Stomach (tissue), 9 donors: ENCODE measurements around the gene NR3C1. TPM values are rescaled to one million over a fixed set of nuclear protein-coding genes. Genes with fewer than 3 reads are reported as not detected.
A peak's percentile ranks its signal among the peaks of the same experiment; 100 is the strongest.

Source experiments
- DNase-seq, 2 donors: peaks; one replicate each; pipeline versions ENCODE4 v3.0.0 to v3.0.0-alpha.2; 2013 to 2019
- H3K27ac ChIP-seq, 5 donors: fragments of 200-600 bp in 4 of 5; sonication (generic) in 4 of 5; one replicate each; pipeline ENCODE4 v1.5.1; 2013 to 2019; ENCODE audit warnings: mild to moderate bottlenecking in 1 of 5, moderate library complexity in 1 of 5
- H3K27me3 ChIP-seq, 3 donors: fragments of 200-600 bp; sonication (generic); one replicate each; pipeline ENCODE4 v1.5.1; 2017 to 2019; ENCODE audit warnings: mixed run types in 1 of 3
- H3K36me3 ChIP-seq, 4 donors: fragments of 200-600 bp; sonication (generic); 1 replicate in 3 of 4; 2 replicates in 1 of 4; pipeline ENCODE4 v1.5.1; 2016 to 2019
- H3K4me1 ChIP-seq, 4 donors: fragments of 200-600 bp; sonication (generic); one replicate each; pipeline ENCODE4 v1.5.1; 2016 to 2019
- H3K4me3 ChIP-seq, 4 donors: fragments of 200-600 bp; sonication (generic) in 3 of 4; one replicate each; pipeline ENCODE4 v1.5.1; 2016 to 2019; ENCODE audit warnings: mild to moderate bottlenecking in 1 of 4
- H3K9me3 ChIP-seq, 4 donors: fragments of 200-600 bp; sonication (generic); one replicate each; pipeline ENCODE4 v1.5.1; 2016 to 2019
- EP300 ChIP-seq: sonication (generic); formaldehyde crosslinking; IDR thresholded peaks from one replicate; pipeline ENCODE4 v1.6.1; 2017; ENCODE audit warnings: antibody characterized with exemption
- POLR2A ChIP-seq, 4 donors: fragments of 450-650 bp; IDR thresholded peaks; one replicate each; pipeline ENCODE4 v1.6.1; 2016; ENCODE audit warnings: antibody characterized with exemption in 4 of 4, control low read depth in 2 of 4, mild to moderate bottlenecking in 1 of 4, moderate library complexity in 1 of 4
- POLR2AphosphoS5 ChIP-seq, 3 donors: sonication (generic); formaldehyde crosslinking; IDR thresholded peaks; one replicate each; pipeline ENCODE4 v1.6.1; 2016; ENCODE audit warnings: antibody characterized with exemption in 3 of 3
- WGBS, 5 donors: extraction: QIAGEN DNeasy Blood & Tissue Kit in 3 of 5; methylation state at CpG; one replicate each; pipeline versions ENCODE4 v1.1.5 to v1.1.7; 2013 to 2018; 5-methylcytosine and 5-hydroxymethylcytosine counted together
- intact Hi-C: fragments of 100-400 bp; cut with DNase I; formaldehyde crosslinking; loops from one replicate; pipeline ENCODE4 v1.15.1; 2023; ENCODE audit warnings: low total_unique reads
- polyA plus RNA-seq, 3 donors: library from polyadenylated mRNA; stranded (reverse); fragments of 200-250 nt; gene quantifications; one replicate each; pipeline ENCODE4 v1.2.3, GENCODE V29; 2013
- total RNA-seq, 5 donors: library from RNA; depleted of rRNA; stranded (reverse); fragments of >200 nt; gene quantifications; one replicate each; pipeline versions ENCODE4 v1.1.0 to v1.2.3, GENCODE V29; 2014 to 2016
- TF ChIP-seq, protein P1 (sequence below), 7 experiments: fragments of 450-650 bp in 4 of 7; fragments of 200-600 bp in 3 of 7; sonication (generic) in 3 of 7; IDR thresholded peaks; one replicate each; pipeline ENCODE4 v1.5.1; 2016 to 2019; ENCODE audit warnings: antibody characterized with exemption in 7 of 7, control low read depth in 2 of 7, mild to moderate bottlenecking in 1 of 7
- donor health status: healthy with polysubstance abuse.
- donor health status: Bipolar disorder and iron deficiency.
- donor health status: healthy.

NR3C1 gene
- total and polyA plus RNA-seq, 8 donors, result 6.4 to 82.8 (median 15.8) TPM

DNA sequence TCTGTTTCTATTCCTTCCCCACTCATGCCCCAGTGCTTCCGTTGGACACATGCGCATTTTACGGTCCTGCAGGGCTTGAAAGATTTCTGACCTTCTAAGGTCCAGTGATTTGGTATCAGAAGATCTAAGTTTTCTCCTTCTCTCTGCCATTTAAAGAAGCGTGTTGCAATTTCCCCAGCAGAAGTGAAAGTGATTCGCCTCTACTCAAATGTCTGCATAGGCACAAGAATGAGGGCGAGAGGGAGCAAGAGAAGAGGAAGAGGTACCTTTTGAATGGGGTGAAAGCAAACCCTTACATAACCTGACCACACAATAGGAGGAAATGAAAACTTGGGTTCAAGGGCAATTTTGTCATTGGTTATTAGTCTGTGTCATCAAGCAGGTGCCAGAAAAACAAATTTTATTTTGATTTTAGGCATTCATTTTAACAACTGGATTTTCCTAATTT is 31.7 kb upstream of the NR3C1 start:
- H3K4me3 ChIP-seq, result peak overlapping the region; percentile 11 to 27 (median 20)
- TF ChIP-seq, protein P1, sequence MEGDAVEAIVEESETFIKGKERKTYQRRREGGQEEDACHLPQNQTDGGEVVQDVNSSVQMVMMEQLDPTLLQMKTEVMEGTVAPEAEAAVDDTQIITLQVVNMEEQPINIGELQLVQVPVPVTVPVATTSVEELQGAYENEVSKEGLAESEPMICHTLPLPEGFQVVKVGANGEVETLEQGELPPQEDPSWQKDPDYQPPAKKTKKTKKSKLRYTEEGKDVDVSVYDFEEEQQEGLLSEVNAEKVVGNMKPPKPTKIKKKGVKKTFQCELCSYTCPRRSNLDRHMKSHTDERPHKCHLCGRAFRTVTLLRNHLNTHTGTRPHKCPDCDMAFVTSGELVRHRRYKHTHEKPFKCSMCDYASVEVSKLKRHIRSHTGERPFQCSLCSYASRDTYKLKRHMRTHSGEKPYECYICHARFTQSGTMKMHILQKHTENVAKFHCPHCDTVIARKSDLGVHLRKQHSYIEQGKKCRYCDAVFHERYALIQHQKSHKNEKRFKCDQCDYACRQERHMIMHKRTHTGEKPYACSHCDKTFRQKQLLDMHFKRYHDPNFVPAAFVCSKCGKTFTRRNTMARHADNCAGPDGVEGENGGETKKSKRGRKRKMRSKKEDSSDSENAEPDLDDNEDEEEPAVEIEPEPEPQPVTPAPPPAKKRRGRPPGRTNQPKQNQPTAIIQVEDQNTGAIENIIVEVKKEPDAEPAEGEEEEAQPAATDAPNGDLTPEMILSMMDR (IDR thresholded peaks at IDR 0.05), result no peak
- TF ChIP-seq POLR2A (IDR thresholded peaks at IDR 0.05) (no peak), EP300 (no peak), POLR2AphosphoS5 (IDR thresholded peaks at IDR 0.05) (peak in 1 of 3 donors; percentile 4)
- intact Hi-C loops, result no loop called here
- WGBS, 5 donors, result 53 to 70% (median 59%) methylated on average over 6 of the region's 6 CpGs
- H3K4me1 ChIP-seq, result peaks cover 0 to 11% (median 3%) of the 10 kb centered on the region in 4 donors
- no peaks in the 10 kb centered on the region for H3K27me3 ChIP-seq
- peak in 1 of 2 donors; percentile 53 for DNase-seq
- no peaks in the 10 kb centered on the region for H3K9me3 ChIP-seq
- peak overlapping the region in 3 of 5 donors; percentile 33 to 39 (median 38) for H3K27ac ChIP-seq
- no peaks in the 10 kb centered on the region for H3K36me3 ChIP-seq

DNA sequence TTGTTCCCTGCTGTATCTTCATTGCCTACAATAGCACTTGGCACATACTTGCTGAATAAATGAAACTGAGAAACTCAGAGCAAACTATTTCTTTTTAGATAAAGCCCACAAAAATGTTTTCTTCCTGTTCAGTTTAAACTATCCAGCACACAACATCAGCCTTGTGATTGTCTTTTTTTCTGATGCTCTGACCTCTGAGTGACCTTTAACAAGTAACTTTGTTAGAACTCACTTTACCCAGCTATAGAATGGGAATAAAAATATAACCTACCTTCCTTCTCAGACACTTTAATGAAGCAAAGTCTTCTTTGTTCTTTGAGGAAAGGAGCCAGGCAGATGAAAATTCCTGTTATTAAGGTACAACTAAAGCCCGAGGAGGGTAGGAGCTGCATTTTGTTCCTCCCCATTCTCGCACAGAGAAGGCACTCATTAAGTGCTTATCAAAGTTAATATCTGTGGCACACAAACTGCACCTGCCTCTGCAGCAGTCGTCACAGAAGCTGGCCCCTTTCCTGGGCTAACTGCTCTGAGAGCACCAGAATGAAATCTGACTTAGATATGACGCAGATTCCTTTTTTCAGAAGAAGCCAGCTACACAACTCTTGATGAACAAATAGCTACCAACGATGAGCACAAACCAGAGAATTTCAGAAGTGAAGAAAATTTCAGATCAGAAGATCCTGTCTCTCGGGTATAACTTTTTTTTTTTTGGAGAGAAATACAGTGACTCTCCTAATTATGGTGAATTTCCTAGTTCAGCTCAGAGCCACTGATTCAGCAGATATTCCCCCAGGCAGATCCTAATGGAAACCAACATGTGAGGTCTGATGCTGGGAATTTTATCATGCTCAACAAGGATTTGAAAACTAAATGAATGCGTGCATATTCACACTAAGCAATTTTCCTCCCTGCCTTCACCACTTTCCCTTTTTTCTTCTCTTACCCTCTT is 31.0 kb upstream of the NR3C1 start:
- DNase-seq, result peak; percentile 28 to 51
- H3K27ac ChIP-seq, result peak overlapping the region in 3 of 5 donors; percentile 33 to 39 (median 38)
- H3K36me3 ChIP-seq, result no peaks in the 10 kb centered on the region
- H3K27me3 ChIP-seq, result no peaks in the 10 kb centered on the region
- 39 to 55% (median 49%) methylated on average over 7 of the region's 7 CpGs for WGBS, 5 donors
- TF ChIP-seq, protein P1 (IDR thresholded peaks at IDR 0.05), result no peak
- TF ChIP-seq EP300 (no peak), POLR2A (IDR thresholded peaks at IDR 0.05) (no peak), POLR2AphosphoS5 (IDR thresholded peaks at IDR 0.05) (no peak)
- peak overlapping the region; percentile 11 to 27 (median 20) for H3K4me3 ChIP-seq
- intact Hi-C loops, result no loop called here
- peaks cover 0 to 11% (median 3%) of the 10 kb centered on the region in 4 donors for H3K4me1 ChIP-seq
- no peaks in the 10 kb centered on the region for H3K9me3 ChIP-seq

DNA sequence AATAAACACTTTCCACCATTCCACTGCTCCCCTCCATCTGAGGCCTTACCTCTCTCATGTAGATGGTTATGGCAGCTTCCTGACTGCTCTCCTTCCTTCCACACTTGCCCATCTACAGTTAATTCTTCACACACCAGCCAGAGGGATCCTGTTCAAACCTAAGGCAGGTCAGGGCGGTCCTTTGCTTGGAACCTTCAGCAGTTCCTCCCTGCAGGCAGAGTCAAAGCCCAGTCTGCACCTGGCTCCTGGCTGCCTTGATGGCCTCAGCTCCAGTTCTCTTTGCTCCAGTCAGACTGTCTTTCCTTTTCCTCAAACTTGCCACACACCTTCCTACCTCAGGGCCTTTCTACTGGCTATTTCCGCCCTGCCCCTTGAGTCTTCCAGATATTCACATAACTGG is 30.2 kb upstream of the NR3C1 start:
- H3K4me3 ChIP-seq, result no peak overlapping the region
- H3K27ac ChIP-seq, result no peak overlapping the region
- DNase-seq, result no peak
- peaks cover 0 to 11% (median 3%) of the 10 kb centered on the region in 4 donors for H3K4me1 ChIP-seq
- TF ChIP-seq POLR2A (IDR thresholded peaks at IDR 0.05) (no peak), POLR2AphosphoS5 (IDR thresholded peaks at IDR 0.05) (no peak), EP300 (no peak)
- TF ChIP-seq, protein P1 (IDR thresholded peaks at IDR 0.05), result no peak
- intact Hi-C loops, result no loop called here
- 91 to 98% (median 98%) methylated on average over 2 of the region's 2 CpGs for WGBS, 5 donors
- H3K27me3 ChIP-seq, result no peaks in the 10 kb centered on the region
- no peaks in the 10 kb centered on the region for H3K9me3 ChIP-seq
- no peaks in the 10 kb centered on the region for H3K36me3 ChIP-seq

DNA sequence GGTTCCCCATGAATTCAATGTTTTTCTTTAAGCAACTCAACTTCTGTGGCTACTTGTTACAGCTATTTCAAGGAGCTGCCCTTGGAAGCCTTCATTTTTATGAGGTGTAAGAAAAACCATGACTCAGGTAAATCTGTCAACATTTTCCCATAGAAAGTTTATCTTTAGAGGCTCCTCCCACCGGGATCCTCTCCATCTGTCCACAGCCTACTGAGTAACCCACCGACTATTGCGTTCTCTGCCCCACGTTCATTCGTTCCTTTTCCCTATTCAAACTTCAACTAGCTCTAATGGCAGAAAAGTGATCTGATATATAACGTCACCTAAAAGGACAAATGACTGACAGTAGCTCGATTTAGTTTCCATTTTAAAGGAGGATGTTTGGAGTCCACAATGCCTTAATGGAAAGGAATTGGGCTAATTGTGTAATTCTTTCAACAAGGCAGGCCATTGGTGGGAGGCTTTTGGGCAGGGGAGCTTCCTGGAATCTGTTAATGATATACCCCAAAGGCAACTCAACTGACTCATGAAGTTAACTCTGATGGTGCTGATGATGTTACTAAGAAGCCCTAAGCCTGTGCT is 29.3 kb upstream of the NR3C1 start:
- Histone ChIP-seq H3K4me3 (no peak overlapping the region), H3K27ac (no peak overlapping the region), H3K9me3 (no peaks in the 10 kb centered on the region), H3K36me3 (no peaks in the 10 kb centered on the region), H3K4me1 (peaks cover 0 to 11% (median 3%) of the 10 kb centered on the region in 4 donors), H3K27me3 (no peaks in the 10 kb centered on the region)
- DNase-seq, result no peak
- 85 to 94% (median 92%) methylated on average over 7 of the region's 7 CpGs for WGBS, 5 donors
- intact Hi-C loops, result no loop called here
- TF ChIP-seq POLR2A (IDR thresholded peaks at IDR 0.05) (no peak), POLR2AphosphoS5 (IDR thresholded peaks at IDR 0.05) (no peak), EP300 (no peak)
- TF ChIP-seq, protein P1 (IDR thresholded peaks at IDR 0.05), result no peak
